ENCODE data around the gene CD8B.

The CD8B gene

GRCh38 chr2:86806059-86806857, 55.4 kb downstream of the CD8B start:
- no peak overlapping the region for H3K4me3 ChIP-seq (ENCODE audit: low read depth, low read length)
- in situ Hi-C loops (cut with HindIII; ENCODE audit: low sequenced_read_pairs) = no loop called here

GRCh38 chr2:86800856-86801567, 60.7 kb downstream of the CD8B start:
- no peak for DNase-seq (ENCODE audit: low read depth)
- no peak overlapping the region for H3K4me3 ChIP-seq (ENCODE audit: low read depth, low read length)
- in situ Hi-C loops (cut with HindIII; ENCODE audit: low sequenced_read_pairs) = no loop called here
- TF ChIP-seq CTCF (IDR thresholded peaks at IDR 0.05; ENCODE audit: low read depth, low read length, missing control alignments) = no peak

More at GRCh38 chr2:86806059-86806857, 55.4 kb downstream of the CD8B start:
- TF ChIP-seq CTCF (IDR thresholded peaks at IDR 0.05; ENCODE audit: low read depth, low read length, missing control alignments) = no peak
- DNase-seq (ENCODE audit: low read depth) = no peak

GRCh38 chr2:86794861-86795260, 66.8 kb downstream of the CD8B start:
- no peak overlapping the region for H3K4me3 ChIP-seq (ENCODE audit: low read depth, low read length)
- DNase-seq (ENCODE audit: low read depth) = no peak
- in situ Hi-C loops (cut with HindIII; ENCODE audit: low sequenced_read_pairs) = no loop called here
- TF ChIP-seq CTCF (IDR thresholded peaks at IDR 0.05; ENCODE audit: low read depth, low read length, missing control alignments) = no peak

- in situ Hi-C loops (cut with HindIII; ENCODE audit: low sequenced_read_pairs) = no loop called here
- TF ChIP-seq CTCF (IDR thresholded peaks at IDR 0.05; ENCODE audit: low read depth, low read length, missing control alignments) = no peak
- H3K4me3 ChIP-seq (ENCODE audit: low read depth, low read length) = no peak overlapping the region
- no peak for DNase-seq (ENCODE audit: low read depth)
Measured at GRCh38 chr2:86793752-86794151, 67.9 kb downstream of the CD8B start.

GRCh38 chr2:86791573-86791972, 70.1 kb downstream of the CD8B start:
- no peak overlapping the region for H3K4me3 ChIP-seq (ENCODE audit: low read depth, low read length)
- no peak for DNase-seq (ENCODE audit: low read depth)
- TF ChIP-seq CTCF (IDR thresholded peaks at IDR 0.05; ENCODE audit: low read depth, low read length, missing control alignments) = no peak
- in situ Hi-C loops (cut with HindIII; ENCODE audit: low sequenced_read_pairs) = no loop called here

GRCh38 chr2:86790676-86791572, 70.8 kb downstream of the CD8B start, which contains the start of gene CD8A:
TSS of gene CD8A (minus strand) at chr2:86790913. CDS start at chr2:86790825, 88 bp downstream.
- no peak for TF ChIP-seq CTCF (IDR thresholded peaks at IDR 0.05; ENCODE audit: low read depth, low read length, missing control alignments)
- DNase-seq (ENCODE audit: low read depth) = no peak
- no peak within 1 kb of the TSS for H3K4me3 ChIP-seq (ENCODE audit: low read depth, low read length)
- in situ Hi-C loops (cut with HindIII; ENCODE audit: low sequenced_read_pairs) = no loop called here
